K562 (cell line): ENCODE measurements around the gene LGI4. TPM values are rescaled to one million over a fixed set of nuclear protein-coding genes. Genes with fewer than 3 reads are reported as not detected.

Source experiments
- ADNP ChIP-seq: fragments of 200-800 bp; sonication (Bioruptor generic); IDR thresholded peaks from 2 replicates; pipeline ENCODE4 v1.6.1; 2016; ENCODE audit warnings: missing genetic modification characterization, missing compliant biosample characterization
- ARID2 ChIP-seq: fragments of 450-650 bp; IDR thresholded peaks from 2 replicates; pipeline ENCODE4 v1.6.1; 2017; ENCODE audit warnings: antibody characterized with exemption, mild to moderate bottlenecking
- EHMT2 ChIP-seq: fragments of 450-650 bp; IDR thresholded peaks from 2 replicates; pipeline ENCODE4 v1.6.1; 2018; ENCODE audit warnings: antibody characterized with exemption
- HDAC6 ChIP-seq: IDR thresholded peaks from 2 replicates; pipeline ENCODE4 v1.6.1; 2012; ENCODE audit warnings: low read depth, mild to moderate bottlenecking, control low read depth, inconsistent platforms, low read length, moderate library complexity
- HSF4 ChIP-seq: fragments of 250-450 bp; sonication (Bioruptor Pico); IDR thresholded peaks from 2 replicates; pipeline ENCODE4 v2.1.2; 2022; ENCODE audit warnings: mild to moderate bottlenecking, moderate library complexity, borderline replicate concordance
- KAT7 ChIP-seq: sonication (generic); formaldehyde crosslinking; IDR thresholded peaks from 2 replicates; pipeline ENCODE4 v1.8.0; 2022; ENCODE audit warnings: missing genetic modification reagents, mild to moderate bottlenecking, borderline replicate concordance
- NFIX ChIP-seq: fragments of 250-450 bp; sonication (Bioruptor Pico); IDR thresholded peaks from 2 replicates; pipeline ENCODE4 v1.4.0; 2020; ENCODE audit warnings: low read depth, mild to moderate bottlenecking, moderate library complexity
- RAD51 ChIP-seq: fragments of 450-650 bp; IDR thresholded peaks from 2 replicates; pipeline ENCODE4 v1.7.1; 2016; ENCODE audit warnings: low read depth, mild to moderate bottlenecking, borderline replicate concordance
- RFX5 ChIP-seq: IDR thresholded peaks from 2 replicates; pipeline ENCODE4 v1.6.1; 2011; ENCODE audit warnings: low read depth, mild to moderate bottlenecking, improper control_type of control experiment, low read length
- SMARCA4 ChIP-seq: fragments of 450-650 bp; IDR thresholded peaks from 2 replicates; pipeline ENCODE4 v1.6.1; 2016
- TAF15 ChIP-seq: fragments of 200-400 bp; formaldehyde crosslinking; IDR thresholded peaks from 2 replicates; pipeline ENCODE4 v1.6.1; 2017; ENCODE audit warnings: mild to moderate bottlenecking, low read depth, low read length, moderate library complexity
- WHSC1 ChIP-seq: IDR thresholded peaks from one replicate; pipeline ENCODE4 v1.6.1; 2012; ENCODE audit warnings: low read length, control low read depth, inconsistent platforms
- ZNF408 ChIP-seq: fragments of 250-450 bp; sonication (Bioruptor Pico); IDR thresholded peaks from 2 replicates; pipeline ENCODE4 v1.4.0; 2020; ENCODE audit warnings: low read depth, mild to moderate bottlenecking, moderate library complexity
- ZNF785 ChIP-seq: fragments of 250-450 bp; sonication (Bioruptor Pico); IDR thresholded peaks from 2 replicates; pipeline ENCODE4 v1.4.0; 2020; ENCODE audit warnings: mild to moderate bottlenecking
- polyA plus RNA-seq, 8 experiments: library from polyadenylated mRNA; depleted of rRNA in 4 of 8; stranded (reverse) in 5 of 8; unstranded in 3 of 8; fragments of >200 nt; fragmentation: Nextera tagmentation in 2 of 8; fragmentation: Illumina TruSeq in 1 of 8; extraction: Ambion mirVana in 2 of 8; extraction: Trizol in 1 of 8; gene quantifications; 2 replicates each; pipeline versions ENCODE4 v1.2.1 to v1.2.3, GENCODE V29; 2011 to 2014; ENCODE audit warnings: inconsistent platforms in 1 of 8, missing spikeins in 1 of 8
- total RNA-seq, 7 experiments: library from RNA; depleted of rRNA in 6 of 7; stranded (reverse); fragments of >200 nt in 6 of 7; fragmentation: Illumina TruSeq in 2 of 7; extraction: Trizol in 2 of 7; gene quantifications; 2 replicates each; pipeline versions ENCODE4 v1.2.1 to v1.2.3, GENCODE V29; 2011 to 2021; ENCODE audit warnings: low replicate concordance in 1 of 7
- TF ChIP-seq, protein P1 (sequence below): fragments of 450-650 bp; IDR thresholded peaks from 2 replicates; pipeline ENCODE4 v1.7.0; 2016; ENCODE audit warnings: borderline replicate concordance
- TF ChIP-seq, protein P2 (sequence below): fragments of 250-450 bp; sonication (Bioruptor Pico); IDR thresholded peaks from 2 replicates; pipeline ENCODE4 v1.8.0; 2022; ENCODE audit warnings: moderate library complexity, mild to moderate bottlenecking, inconsistent platforms
- TF ChIP-seq, protein P3 (sequence below): fragments of 250-450 bp; sonication (Bioruptor Pico); IDR thresholded peaks from 2 replicates; pipeline ENCODE4 v1.4.0; 2020
- TF ChIP-seq, protein P4 (sequence below): fragments of 450-650 bp; formaldehyde crosslinking; IDR thresholded peaks from 2 replicates; pipeline ENCODE4 v1.4.0; 2020; ENCODE audit warnings: mild to moderate bottlenecking

LGI4 gene
- total and polyA plus RNA-seq, 9 of the 15 experiments (the other 6 are each of a cell fraction or from before 2014, with no cell fraction given) = 0.14 to 0.30 (median 0.24) TPM; not detected in 4

DNA sequence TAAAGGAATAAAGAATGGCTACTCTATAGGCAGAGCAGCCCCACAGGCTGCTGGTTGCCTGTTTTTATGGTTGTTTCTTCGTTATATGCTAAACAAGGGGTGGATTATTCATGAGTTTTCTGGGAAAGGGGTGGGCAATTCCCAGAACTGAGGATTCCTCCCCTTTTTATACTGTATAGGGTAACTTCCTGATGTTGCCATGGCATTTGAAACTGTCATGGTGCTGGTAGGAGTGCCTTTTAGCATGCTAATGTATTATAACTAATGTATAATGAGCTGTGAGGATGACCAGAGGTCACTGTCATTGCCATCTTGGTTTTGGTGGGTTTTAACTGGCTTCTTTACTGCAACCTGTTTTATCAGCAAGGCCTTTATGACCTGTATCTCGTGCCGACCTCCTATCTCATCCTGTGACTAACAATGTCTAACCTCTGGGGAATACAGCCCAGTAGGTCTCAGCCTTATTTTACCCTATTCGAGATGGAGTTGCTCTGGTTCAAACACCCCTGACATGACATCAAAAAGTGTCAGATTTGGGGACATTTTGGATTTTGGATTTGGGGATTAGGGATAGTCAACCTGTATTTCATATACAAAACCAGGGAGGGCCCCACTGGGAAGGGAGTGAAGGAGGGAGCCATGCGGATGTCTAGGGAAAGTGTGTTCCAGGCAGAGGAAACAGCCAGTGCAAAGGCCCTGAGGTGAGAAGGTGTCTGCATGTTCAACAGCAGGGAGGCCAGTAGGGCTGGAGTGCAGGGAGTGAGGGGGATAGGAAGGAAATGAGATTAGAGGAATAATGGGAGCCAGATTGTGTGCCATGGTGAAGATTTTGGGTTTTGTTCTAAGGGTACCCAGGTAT, 30.6 kb upstream of the LGI4 start (continued):
- peak; percentile 62; the same call in 1 of the 2 replicates for TF ChIP-seq ZNF785
- no peak for TF ChIP-seq NFIX (CRISPR knock-in tag)
- TF ChIP-seq, protein P1, sequence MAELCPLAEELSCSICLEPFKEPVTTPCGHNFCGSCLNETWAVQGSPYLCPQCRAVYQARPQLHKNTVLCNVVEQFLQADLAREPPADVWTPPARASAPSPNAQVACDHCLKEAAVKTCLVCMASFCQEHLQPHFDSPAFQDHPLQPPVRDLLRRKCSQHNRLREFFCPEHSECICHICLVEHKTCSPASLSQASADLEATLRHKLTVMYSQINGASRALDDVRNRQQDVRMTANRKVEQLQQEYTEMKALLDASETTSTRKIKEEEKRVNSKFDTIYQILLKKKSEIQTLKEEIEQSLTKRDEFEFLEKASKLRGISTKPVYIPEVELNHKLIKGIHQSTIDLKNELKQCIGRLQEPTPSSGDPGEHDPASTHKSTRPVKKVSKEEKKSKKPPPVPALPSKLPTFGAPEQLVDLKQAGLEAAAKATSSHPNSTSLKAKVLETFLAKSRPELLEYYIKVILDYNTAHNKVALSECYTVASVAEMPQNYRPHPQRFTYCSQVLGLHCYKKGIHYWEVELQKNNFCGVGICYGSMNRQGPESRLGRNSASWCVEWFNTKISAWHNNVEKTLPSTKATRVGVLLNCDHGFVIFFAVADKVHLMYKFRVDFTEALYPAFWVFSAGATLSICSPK = no peak
- TF ChIP-seq HDAC6 = no peak
- no peak for TF ChIP-seq KAT7 (CRISPR knock-in tag)
- TF ChIP-seq ARID2 = no peak
- TF ChIP-seq EHMT2 = no peak
- no peak for TF ChIP-seq ZNF408
- peak; percentile 70 for TF ChIP-seq ADNP (tag)
- TF ChIP-seq RAD51 = no peak
- no peak for TF ChIP-seq SMARCA4
- TF ChIP-seq TAF15 = no peak
- TF ChIP-seq HSF4 (CRISPR knock-in tag) = peak; percentile 93
- TF ChIP-seq WHSC1 = no peak
- TF ChIP-seq, protein P2, sequence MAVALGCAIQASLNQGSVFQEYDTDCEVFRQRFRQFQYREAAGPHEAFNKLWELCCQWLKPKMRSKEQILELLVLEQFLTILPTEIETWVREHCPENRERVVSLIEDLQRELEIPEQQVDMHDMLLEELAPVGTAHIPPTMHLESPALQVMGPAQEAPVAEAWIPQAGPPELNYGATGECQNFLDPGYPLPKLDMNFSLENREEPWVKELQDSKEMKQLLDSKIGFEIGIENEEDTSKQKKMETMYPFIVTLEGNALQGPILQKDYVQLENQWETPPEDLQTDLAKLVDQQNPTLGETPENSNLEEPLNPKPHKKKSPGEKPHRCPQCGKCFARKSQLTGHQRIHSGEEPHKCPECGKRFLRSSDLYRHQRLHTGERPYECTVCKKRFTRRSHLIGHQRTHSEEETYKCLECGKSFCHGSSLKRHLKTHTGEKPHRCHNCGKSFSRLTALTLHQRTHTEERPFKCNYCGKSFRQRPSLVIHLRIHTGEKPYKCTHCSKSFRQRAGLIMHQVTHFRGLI (CRISPR knock-in tag) = peak; percentile 90
- TF ChIP-seq, protein P3, sequence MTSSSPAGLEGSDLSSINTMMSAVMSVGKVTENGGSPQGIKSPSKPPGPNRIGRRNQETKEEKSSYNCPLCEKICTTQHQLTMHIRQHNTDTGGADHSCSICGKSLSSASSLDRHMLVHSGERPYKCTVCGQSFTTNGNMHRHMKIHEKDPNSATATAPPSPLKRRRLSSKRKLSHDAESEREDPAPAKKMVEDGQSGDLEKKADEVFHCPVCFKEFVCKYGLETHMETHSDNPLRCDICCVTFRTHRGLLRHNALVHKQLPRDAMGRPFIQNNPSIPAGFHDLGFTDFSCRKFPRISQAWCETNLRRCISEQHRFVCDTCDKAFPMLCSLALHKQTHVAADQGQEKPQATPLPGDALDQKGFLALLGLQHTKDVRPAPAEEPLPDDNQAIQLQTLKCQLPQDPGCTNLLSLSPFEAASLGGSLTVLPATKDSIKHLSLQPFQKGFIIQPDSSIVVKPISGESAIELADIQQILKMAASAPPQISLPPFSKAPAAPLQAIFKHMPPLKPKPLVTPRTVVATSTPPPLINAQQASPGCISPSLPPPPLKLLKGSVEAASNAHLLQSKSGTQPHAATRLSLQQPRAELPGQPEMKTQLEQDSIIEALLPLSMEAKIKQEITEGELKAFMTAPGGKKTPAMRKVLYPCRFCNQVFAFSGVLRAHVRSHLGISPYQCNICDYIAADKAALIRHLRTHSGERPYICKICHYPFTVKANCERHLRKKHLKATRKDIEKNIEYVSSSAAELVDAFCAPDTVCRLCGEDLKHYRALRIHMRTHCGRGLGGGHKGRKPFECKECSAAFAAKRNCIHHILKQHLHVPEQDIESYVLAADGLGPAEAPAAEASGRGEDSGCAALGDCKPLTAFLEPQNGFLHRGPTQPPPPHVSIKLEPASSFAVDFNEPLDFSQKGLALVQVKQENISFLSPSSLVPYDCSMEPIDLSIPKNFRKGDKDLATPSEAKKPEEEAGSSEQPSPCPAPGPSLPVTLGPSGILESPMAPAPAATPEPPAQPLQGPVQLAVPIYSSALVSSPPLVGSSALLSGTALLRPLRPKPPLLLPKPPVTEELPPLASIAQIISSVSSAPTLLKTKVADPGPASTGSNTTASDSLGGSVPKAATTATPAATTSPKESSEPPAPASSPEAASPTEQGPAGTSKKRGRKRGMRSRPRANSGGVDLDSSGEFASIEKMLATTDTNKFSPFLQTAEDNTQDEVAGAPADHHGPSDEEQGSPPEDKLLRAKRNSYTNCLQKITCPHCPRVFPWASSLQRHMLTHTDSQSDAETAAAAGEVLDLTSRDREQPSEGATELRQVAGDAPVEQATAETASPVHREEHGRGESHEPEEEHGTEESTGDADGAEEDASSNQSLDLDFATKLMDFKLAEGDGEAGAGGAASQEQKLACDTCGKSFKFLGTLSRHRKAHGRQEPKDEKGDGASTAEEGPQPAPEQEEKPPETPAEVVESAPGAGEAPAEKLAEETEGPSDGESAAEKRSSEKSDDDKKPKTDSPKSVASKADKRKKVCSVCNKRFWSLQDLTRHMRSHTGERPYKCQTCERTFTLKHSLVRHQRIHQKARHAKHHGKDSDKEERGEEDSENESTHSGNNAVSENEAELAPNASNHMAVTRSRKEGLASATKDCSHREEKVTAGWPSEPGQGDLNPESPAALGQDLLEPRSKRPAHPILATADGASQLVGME (CRISPR knock-in tag) = no peak
- TF ChIP-seq, protein P4, sequence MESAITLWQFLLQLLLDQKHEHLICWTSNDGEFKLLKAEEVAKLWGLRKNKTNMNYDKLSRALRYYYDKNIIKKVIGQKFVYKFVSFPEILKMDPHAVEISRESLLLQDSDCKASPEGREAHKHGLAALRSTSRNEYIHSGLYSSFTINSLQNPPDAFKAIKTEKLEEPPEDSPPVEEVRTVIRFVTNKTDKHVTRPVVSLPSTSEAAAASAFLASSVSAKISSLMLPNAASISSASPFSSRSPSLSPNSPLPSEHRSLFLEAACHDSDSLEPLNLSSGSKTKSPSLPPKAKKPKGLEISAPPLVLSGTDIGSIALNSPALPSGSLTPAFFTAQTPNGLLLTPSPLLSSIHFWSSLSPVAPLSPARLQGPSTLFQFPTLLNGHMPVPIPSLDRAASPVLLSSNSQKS (CRISPR knock-in tag) = 0 out of 2 replicates have a peak, but pooled peaks have one; percentile 56
- TF ChIP-seq RFX5 = no peak
